GM23338 (cell line): ENCODE results near the gene HGS. TPM values are rescaled to one million over a fixed set of nuclear protein-coding genes. Genes with fewer than 3 reads are reported as not detected.

Experiments
- ATAC-seq: fragments of 200-7000 bp; cut with Tn5 transposase; 3 replicates; pipeline ENCODE4 v1.9.1; 2020
- DNase-seq: peaks from one replicate; pipeline ENCODE4 v3.0.0-alpha.2; 2015; ENCODE audit warnings: low spot score
- H2AFZ ChIP-seq: fragments of 200-600 bp; sonication (generic); 2 replicates; pipeline ENCODE4 v1.8.0; 2016; ENCODE audit warnings: antibody characterized with exemption, mild to moderate bottlenecking, moderate library complexity
- H3F3A ChIP-seq: fragments of 200-600 bp; sonication (generic); replicated peaks from 2 replicates; pipeline ENCODE4 v1.8.0; 2017; ENCODE audit warnings: antibody characterized with exemption, mixed run types, low read depth
- H3K27ac ChIP-seq: fragments of 200-600 bp; sonication (generic); 2 replicates; pipeline ENCODE4 v1.6.1; 2016; ENCODE audit warnings: low read depth
- H3K27me3 ChIP-seq: fragments of 200-600 bp; sonication (generic); 2 replicates; pipeline ENCODE4 v1.8.0; 2016; ENCODE audit warnings: mild to moderate bottlenecking, mixed run types, moderate library complexity; ENCODE audit not compliant: insufficient read depth
- H3K36me3 ChIP-seq: fragments of 200-600 bp; sonication (generic); 2 replicates; pipeline ENCODE4 v1.8.0; 2016; ENCODE audit warnings: mild to moderate bottlenecking; ENCODE audit not compliant: insufficient read depth
- H3K4me1 ChIP-seq: fragments of 200-600 bp; sonication (generic); 2 replicates; pipeline ENCODE4 v1.8.0; 2016; ENCODE audit warnings: mild to moderate bottlenecking, moderate library complexity; ENCODE audit not compliant: insufficient read depth
- H3K4me2 ChIP-seq: fragments of 200-600 bp; sonication (generic); 2 replicates; pipeline ENCODE4 v1.7.1; 2017; ENCODE audit warnings: mixed run types
- H3K4me3 ChIP-seq: fragments of 200-600 bp; sonication (generic); 2 replicates; pipeline ENCODE4 v1.6.1; 2016; ENCODE audit warnings: mixed run types
- H3K79me2 ChIP-seq: fragments of 200-600 bp; sonication (generic); replicated peaks from 2 replicates; pipeline ENCODE4 v1.8.0; 2017; ENCODE audit warnings: mild to moderate bottlenecking; ENCODE audit not compliant: insufficient read depth
- H3K9me2 ChIP-seq: fragments of 200-600 bp; sonication (generic); 2 replicates; pipeline ENCODE4 v1.8.0; 2017; ENCODE audit not compliant: insufficient read depth
- H4K20me1 ChIP-seq: fragments of 200-600 bp; sonication (generic); replicated peaks from 2 replicates; pipeline ENCODE4 v1.8.0; 2017; ENCODE audit warnings: mild to moderate bottlenecking; ENCODE audit not compliant: insufficient read depth
- H3K27ac Mint-ChIP-seq: 2 replicates; pipeline ENCODE4 v1.8.0; 2020; ENCODE audit warnings: inconsistent platforms, mild to moderate bottlenecking, moderate library complexity, mixed read lengths
- H3K27me3 Mint-ChIP-seq: 3 replicates; pipeline ENCODE4 v1.8.0; 2022; ENCODE audit warnings: low read depth, mild to moderate bottlenecking, moderate library complexity, mixed read lengths, inconsistent platforms; ENCODE audit not compliant: insufficient read depth, poor library complexity
- H3K36me3 Mint-ChIP-seq: 3 replicates; pipeline ENCODE4 v1.8.0; 2021; ENCODE audit warnings: low read depth, mild to moderate bottlenecking, inconsistent platforms, moderate library complexity, mixed read lengths
- H3K4me1 Mint-ChIP-seq: 3 replicates; pipeline ENCODE4 v1.8.0; 2020; ENCODE audit warnings: mild to moderate bottlenecking, inconsistent platforms, mixed read lengths
- H3K4me3 Mint-ChIP-seq: 3 replicates; pipeline ENCODE4 v1.8.0; 2021; ENCODE audit warnings: moderate library complexity, mild to moderate bottlenecking, inconsistent platforms, mixed read lengths
- H3K9me3 Mint-ChIP-seq: 3 replicates; pipeline ENCODE4 v1.8.0; 2020; ENCODE audit warnings: moderate library complexity, mild to moderate bottlenecking, inconsistent platforms, mixed read lengths
- CREB1 ChIP-seq: fragments of 250-450 bp; sonication (Bioruptor Pico); IDR thresholded peaks from 2 replicates; pipeline ENCODE4 v1.5.0; 2020; ENCODE audit warnings: low read depth, mild to moderate bottlenecking, moderate library complexity
- EZH2 ChIP-seq: fragments of 200-600 bp; sonication (generic); IDR thresholded peaks from one replicate; pipeline ENCODE4 v1.8.0; 2017; ENCODE audit warnings: antibody characterized with exemption, mild to moderate bottlenecking, low read depth; ENCODE audit not compliant: unreplicated experiment
- EZH2phosphoT487 ChIP-seq: fragments of 200-600 bp; sonication (generic); IDR thresholded peaks from one replicate; pipeline ENCODE4 v1.8.1; 2018; ENCODE audit warnings: antibody characterized with exemption; ENCODE audit not compliant: unreplicated experiment
- JUNB ChIP-seq: IDR thresholded peaks from one replicate; pipeline ENCODE4 v1.6.1; 2016; ENCODE audit warnings: antibody characterized with exemption; ENCODE audit not compliant: unreplicated experiment
- NANOG ChIP-seq: IDR thresholded peaks from 2 replicates; pipeline ENCODE4 v1.6.1; 2016; ENCODE audit warnings: antibody characterized with exemption, borderline replicate concordance
- POLR2AphosphoS5 ChIP-seq: IDR thresholded peaks from 2 replicates; pipeline ENCODE4 v1.6.1; 2016; ENCODE audit warnings: antibody characterized with exemption, low read depth
- STAT1 ChIP-seq: IDR thresholded peaks from one replicate; pipeline ENCODE4 v1.6.1; 2016; ENCODE audit warnings: antibody characterized with exemption; ENCODE audit not compliant: unreplicated experiment
- ZNF114 ChIP-seq: fragments of 250-450 bp; sonication (Bioruptor Pico); IDR thresholded peaks from 2 replicates; pipeline ENCODE4 v1.5.0; 2020; ENCODE audit warnings: mild to moderate bottlenecking, moderate library complexity
- ZNF331 ChIP-seq: fragments of 250-450 bp; sonication (Bioruptor Pico); IDR thresholded peaks from 2 replicates; pipeline ENCODE4 v1.5.0; 2020; ENCODE audit warnings: low read depth, mild to moderate bottlenecking, moderate library complexity
- polyA plus RNA-seq: library from polyadenylated mRNA; unstranded; fragments of >200 nt; fragmentation: Nextera tagmentation; extraction: Ambion mirVana; gene quantifications from 2 replicates; pipeline ENCODE4 v1.2.1, GENCODE V29; 2016
- total RNA-seq: library from RNA; depleted of rRNA; stranded (reverse); fragments of >200 nt; shearing (Covaris generic); gene quantifications from 2 replicates; pipeline ENCODE4 v1.2.3, GENCODE V29; 2014
- TF ChIP-seq, protein P1 (sequence below): fragments of 250-450 bp; sonication (Bioruptor Pico); IDR thresholded peaks from 2 replicates; pipeline ENCODE4 v1.5.0; 2020; ENCODE audit warnings: mild to moderate bottlenecking, moderate library complexity
- TF ChIP-seq, protein P2 (sequence below), 2 experiments: fragments of 200-600 bp in 1 of 2; sonication (generic) in 1 of 2; conservative IDR thresholded peaks; 2 replicates each; pipeline versions ENCODE4 v1.5.1 to v1.6.1; 2016 to 2017; ENCODE audit warnings: antibody characterized with exemption in 2 of 2, low read depth in 2 of 2, mild to moderate bottlenecking in 2 of 2, moderate library complexity in 1 of 2
- TF ChIP-seq, protein P3 (sequence below): IDR thresholded peaks from one replicate; pipeline ENCODE4 v1.6.1; 2018; ENCODE audit warnings: antibody characterized with exemption; ENCODE audit not compliant: unreplicated experiment
- TF ChIP-seq, protein P4 (sequence below): IDR thresholded peaks from 2 replicates; pipeline ENCODE4 v1.6.1; 2016; ENCODE audit warnings: antibody characterized with exemption

HGS gene
- total and polyA plus RNA-seq, 2 experiments from 2014 or later = 59.0 to 90.2 TPM

DNA sequence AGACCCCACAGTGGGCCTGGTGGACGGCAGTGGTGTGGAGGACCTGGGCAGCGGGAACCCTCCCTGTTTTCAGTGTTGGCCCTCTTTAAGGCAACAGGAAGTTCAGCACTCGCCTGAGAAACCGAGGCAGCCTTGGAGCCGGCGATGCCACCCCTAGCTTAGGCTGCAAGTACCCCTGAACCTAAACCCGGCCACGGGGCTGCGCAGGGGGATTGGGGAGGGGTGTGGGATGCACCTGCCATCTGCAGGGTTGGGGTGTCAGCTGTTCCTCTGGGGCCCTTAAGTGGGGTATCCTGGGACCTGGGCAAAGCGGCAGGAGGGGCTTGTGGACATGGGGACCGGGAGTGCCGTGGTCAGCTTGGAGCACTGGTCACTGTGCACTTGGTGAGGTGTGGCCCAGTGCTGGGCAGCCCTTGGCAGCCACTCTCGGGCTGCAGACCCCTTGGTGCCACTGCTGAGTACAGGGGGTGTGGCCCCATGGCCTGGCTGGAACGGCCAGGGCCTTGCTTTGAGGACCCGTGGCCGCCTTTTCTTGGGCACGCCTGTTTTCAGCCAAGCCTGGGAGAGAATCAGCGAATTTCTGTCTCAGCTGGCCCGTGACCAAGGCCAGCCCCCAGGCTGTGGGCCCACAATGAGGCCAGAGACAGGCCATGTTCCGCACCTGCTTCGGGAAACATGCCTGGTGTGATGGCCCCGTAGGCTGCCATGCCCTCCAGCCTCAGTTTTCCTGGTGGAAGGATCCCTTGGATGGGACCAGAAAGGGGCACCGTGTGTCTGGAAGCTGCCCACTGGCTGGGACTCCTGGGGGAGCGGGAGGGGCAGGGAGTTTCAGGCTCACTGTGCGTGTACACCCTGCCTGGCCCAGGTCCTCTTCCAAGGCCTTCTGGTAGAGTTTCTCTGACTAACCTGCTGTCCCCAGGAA, 24.2 kb downstream of the HGS start:
- H3K27ac ChIP-seq = no peak overlapping the region
- DNase-seq (no peak), ATAC-seq (no peak)
- H3K9me2 ChIP-seq = no peaks in the 10 kb centered on the region
- H3K4me3 ChIP-seq = no peak overlapping the region
- peaks cover 39% of the 10 kb centered on the region for H3F3A ChIP-seq
- peaks cover 7% of the 10 kb centered on the region for H3K36me3 ChIP-seq
- H4K20me1 ChIP-seq = no peaks in the 10 kb centered on the region; the same call in none of the 2 replicates
- peaks cover 24% of the 10 kb centered on the region for H3K4me1 ChIP-seq
- no peaks in the 10 kb centered on the region for H3K27me3 ChIP-seq
- no peak overlapping the region for H3K4me3 Mint-ChIP-seq
- peaks cover 39% of the 10 kb centered on the region for H3K36me3 Mint-ChIP-seq
- H3K27me3 Mint-ChIP-seq = peaks cover 25% of the 10 kb centered on the region
- H3K27ac Mint-ChIP-seq = no peak overlapping the region
- TF ChIP-seq, protein P1, sequence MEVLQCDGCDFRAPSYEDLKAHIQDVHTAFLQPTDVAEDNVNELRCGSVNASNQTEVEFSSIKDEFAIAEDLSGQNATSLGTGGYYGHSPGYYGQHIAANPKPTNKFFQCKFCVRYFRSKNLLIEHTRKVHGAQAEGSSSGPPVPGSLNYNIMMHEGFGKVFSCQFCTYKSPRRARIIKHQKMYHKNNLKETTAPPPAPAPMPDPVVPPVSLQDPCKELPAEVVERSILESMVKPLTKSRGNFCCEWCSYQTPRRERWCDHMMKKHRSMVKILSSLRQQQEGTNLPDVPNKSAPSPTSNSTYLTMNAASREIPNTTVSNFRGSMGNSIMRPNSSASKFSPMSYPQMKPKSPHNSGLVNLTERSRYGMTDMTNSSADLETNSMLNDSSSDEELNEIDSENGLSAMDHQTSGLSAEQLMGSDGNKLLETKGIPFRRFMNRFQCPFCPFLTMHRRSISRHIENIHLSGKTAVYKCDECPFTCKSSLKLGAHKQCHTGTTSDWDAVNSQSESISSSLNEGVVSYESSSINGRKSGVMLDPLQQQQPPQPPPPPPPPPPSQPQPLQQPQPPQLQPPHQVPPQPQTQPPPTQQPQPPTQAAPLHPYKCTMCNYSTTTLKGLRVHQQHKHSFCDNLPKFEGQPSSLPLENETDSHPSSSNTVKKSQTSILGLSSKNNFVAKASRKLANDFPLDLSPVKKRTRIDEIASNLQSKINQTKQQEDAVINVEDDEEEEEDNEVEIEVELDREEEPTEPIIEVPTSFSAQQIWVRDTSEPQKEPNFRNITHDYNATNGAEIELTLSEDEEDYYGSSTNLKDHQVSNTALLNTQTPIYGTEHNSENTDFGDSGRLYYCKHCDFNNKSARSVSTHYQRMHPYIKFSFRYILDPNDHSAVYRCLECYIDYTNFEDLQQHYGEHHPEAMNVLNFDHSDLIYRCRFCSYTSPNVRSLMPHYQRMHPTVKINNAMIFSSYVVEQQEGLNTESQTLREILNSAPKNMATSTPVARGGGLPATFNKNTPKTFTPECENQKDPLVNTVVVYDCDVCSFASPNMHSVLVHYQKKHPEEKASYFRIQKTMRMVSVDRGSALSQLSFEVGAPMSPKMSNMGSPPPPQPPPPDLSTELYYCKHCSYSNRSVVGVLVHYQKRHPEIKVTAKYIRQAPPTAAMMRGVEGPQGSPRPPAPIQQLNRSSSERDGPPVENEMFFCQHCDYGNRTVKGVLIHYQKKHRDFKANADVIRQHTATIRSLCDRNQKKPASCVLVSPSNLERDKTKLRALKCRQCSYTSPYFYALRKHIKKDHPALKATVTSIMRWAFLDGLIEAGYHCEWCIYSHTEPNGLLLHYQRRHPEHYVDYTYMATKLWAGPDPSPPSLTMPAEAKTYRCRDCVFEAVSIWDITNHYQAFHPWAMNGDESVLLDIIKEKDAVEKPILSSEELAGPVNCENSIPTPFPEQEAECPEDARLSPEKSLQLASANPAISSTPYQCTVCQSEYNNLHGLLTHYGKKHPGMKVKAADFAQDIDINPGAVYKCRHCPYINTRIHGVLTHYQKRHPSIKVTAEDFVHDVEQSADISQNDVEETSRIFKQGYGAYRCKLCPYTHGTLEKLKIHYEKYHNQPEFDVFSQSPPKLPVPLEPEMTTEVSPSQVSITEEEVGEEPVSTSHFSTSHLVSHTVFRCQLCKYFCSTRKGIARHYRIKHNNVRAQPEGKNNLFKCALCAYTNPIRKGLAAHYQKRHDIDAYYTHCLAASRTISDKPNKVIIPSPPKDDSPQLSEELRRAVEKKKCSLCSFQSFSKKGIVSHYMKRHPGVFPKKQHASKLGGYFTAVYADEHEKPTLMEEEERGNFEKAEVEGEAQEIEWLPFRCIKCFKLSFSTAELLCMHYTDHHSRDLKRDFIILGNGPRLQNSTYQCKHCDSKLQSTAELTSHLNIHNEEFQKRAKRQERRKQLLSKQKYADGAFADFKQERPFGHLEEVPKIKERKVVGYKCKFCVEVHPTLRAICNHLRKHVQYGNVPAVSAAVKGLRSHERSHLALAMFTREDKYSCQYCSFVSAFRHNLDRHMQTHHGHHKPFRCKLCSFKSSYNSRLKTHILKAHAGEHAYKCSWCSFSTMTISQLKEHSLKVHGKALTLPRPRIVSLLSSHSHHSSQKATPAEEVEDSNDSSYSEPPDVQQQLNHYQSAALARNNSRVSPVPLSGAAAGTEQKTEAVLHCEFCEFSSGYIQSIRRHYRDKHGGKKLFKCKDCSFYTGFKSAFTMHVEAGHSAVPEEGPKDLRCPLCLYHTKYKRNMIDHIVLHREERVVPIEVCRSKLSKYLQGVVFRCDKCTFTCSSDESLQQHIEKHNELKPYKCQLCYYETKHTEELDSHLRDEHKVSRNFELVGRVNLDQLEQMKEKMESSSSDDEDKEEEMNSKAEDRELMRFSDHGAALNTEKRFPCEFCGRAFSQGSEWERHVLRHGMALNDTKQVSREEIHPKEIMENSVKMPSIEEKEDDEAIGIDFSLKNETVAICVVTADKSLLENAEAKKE (CRISPR knock-in tag) = no peak
- TF ChIP-seq, protein P2, sequence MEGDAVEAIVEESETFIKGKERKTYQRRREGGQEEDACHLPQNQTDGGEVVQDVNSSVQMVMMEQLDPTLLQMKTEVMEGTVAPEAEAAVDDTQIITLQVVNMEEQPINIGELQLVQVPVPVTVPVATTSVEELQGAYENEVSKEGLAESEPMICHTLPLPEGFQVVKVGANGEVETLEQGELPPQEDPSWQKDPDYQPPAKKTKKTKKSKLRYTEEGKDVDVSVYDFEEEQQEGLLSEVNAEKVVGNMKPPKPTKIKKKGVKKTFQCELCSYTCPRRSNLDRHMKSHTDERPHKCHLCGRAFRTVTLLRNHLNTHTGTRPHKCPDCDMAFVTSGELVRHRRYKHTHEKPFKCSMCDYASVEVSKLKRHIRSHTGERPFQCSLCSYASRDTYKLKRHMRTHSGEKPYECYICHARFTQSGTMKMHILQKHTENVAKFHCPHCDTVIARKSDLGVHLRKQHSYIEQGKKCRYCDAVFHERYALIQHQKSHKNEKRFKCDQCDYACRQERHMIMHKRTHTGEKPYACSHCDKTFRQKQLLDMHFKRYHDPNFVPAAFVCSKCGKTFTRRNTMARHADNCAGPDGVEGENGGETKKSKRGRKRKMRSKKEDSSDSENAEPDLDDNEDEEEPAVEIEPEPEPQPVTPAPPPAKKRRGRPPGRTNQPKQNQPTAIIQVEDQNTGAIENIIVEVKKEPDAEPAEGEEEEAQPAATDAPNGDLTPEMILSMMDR (conservative IDR thresholded peaks at IDR 0.05; ENCODE audit: low read depth in 2 of 2) = no peak
- TF ChIP-seq CREB1 (no peak), ZNF331 (CRISPR knock-in tag) (no peak), EZH2 (no peak), EZH2phosphoT487 (no peak), JUNB (no peak), POLR2AphosphoS5 (no peak), STAT1 (no peak), ZNF114 (no peak), NANOG (no peak)
- TF ChIP-seq, protein P3, sequence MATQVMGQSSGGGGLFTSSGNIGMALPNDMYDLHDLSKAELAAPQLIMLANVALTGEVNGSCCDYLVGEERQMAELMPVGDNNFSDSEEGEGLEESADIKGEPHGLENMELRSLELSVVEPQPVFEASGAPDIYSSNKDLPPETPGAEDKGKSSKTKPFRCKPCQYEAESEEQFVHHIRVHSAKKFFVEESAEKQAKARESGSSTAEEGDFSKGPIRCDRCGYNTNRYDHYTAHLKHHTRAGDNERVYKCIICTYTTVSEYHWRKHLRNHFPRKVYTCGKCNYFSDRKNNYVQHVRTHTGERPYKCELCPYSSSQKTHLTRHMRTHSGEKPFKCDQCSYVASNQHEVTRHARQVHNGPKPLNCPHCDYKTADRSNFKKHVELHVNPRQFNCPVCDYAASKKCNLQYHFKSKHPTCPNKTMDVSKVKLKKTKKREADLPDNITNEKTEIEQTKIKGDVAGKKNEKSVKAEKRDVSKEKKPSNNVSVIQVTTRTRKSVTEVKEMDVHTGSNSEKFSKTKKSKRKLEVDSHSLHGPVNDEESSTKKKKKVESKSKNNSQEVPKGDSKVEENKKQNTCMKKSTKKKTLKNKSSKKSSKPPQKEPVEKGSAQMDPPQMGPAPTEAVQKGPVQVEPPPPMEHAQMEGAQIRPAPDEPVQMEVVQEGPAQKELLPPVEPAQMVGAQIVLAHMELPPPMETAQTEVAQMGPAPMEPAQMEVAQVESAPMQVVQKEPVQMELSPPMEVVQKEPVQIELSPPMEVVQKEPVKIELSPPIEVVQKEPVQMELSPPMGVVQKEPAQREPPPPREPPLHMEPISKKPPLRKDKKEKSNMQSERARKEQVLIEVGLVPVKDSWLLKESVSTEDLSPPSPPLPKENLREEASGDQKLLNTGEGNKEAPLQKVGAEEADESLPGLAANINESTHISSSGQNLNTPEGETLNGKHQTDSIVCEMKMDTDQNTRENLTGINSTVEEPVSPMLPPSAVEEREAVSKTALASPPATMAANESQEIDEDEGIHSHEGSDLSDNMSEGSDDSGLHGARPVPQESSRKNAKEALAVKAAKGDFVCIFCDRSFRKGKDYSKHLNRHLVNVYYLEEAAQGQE = no peak
- TF ChIP-seq, protein P4, sequence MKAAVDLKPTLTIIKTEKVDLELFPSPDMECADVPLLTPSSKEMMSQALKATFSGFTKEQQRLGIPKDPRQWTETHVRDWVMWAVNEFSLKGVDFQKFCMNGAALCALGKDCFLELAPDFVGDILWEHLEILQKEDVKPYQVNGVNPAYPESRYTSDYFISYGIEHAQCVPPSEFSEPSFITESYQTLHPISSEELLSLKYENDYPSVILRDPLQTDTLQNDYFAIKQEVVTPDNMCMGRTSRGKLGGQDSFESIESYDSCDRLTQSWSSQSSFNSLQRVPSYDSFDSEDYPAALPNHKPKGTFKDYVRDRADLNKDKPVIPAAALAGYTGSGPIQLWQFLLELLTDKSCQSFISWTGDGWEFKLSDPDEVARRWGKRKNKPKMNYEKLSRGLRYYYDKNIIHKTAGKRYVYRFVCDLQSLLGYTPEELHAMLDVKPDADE = no peak
- no peak overlapping the region for H3K4me2 ChIP-seq
- peaks cover 19% of the 10 kb centered on the region for H3K79me2 ChIP-seq
- peaks cover 23% of the 10 kb centered on the region for H3K4me1 Mint-ChIP-seq
- H2AFZ ChIP-seq = no peak overlapping the region
- no peaks in the 10 kb centered on the region for H3K9me3 Mint-ChIP-seq
